Left lobe of liver (tissue), 2 donors: Measurements from ENCODE around the gene CTSL. TPM values are rescaled to one million over a fixed set of nuclear protein-coding genes. Genes with fewer than 3 reads are reported as not detected.
A peak's percentile ranks its signal among the peaks of the same experiment; 100 is the strongest.
"Not testable (repeated sequence)": the region's sequence is repeated elsewhere in the genome, so short reads cannot be mapped to it uniquely, and the experiment has no call there.

Experiments used
- ATAC-seq: fragments of 200-7000 bp; cut with Tn5 transposase; one replicate; pipeline ENCODE4 v1.9.1; 2020; ENCODE audit warnings: mild to moderate bottlenecking, moderate library complexity
- DNase-seq: peaks from one replicate; pipeline ENCODE4 v3.0.0-alpha.2; 2020; ENCODE audit warnings: low spot score
- total RNA-seq: library from RNA; stranded (reverse); gene quantifications from one replicate; pipeline ENCODE4 v1.2.1, GENCODE V29; 2021
- donor health status: DM: no; HTN: no; CAD: no; lungs with moderate emphysema.
- donor health status: DM: no; HTN: yes; CAD: no.

Gene CTSL
- total RNA-seq, 1 donor from 2014 or later, result 152 TPM

DNA sequence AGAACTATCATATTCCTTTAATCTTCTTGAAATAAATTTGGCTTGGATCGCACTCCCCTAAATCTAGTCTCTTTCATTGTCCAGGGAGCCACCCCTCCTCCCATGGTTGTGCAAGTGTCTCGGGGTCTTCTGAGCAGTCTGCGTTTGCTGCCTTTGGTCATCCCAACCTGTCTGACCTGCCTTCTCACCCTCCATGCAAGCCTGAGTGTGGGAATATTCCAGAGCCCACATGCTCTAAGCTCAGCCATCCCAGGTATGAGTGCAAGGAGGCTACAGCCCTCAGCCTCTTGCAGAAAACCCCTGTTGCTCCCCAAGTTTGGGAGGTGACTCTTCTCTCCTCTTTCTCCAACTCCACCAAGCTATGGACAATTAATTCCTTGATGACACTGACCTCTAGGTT, 7.7 kb upstream of the CTSL start:
- ATAC-seq (no peak), DNase-seq (no peak)

DNA sequence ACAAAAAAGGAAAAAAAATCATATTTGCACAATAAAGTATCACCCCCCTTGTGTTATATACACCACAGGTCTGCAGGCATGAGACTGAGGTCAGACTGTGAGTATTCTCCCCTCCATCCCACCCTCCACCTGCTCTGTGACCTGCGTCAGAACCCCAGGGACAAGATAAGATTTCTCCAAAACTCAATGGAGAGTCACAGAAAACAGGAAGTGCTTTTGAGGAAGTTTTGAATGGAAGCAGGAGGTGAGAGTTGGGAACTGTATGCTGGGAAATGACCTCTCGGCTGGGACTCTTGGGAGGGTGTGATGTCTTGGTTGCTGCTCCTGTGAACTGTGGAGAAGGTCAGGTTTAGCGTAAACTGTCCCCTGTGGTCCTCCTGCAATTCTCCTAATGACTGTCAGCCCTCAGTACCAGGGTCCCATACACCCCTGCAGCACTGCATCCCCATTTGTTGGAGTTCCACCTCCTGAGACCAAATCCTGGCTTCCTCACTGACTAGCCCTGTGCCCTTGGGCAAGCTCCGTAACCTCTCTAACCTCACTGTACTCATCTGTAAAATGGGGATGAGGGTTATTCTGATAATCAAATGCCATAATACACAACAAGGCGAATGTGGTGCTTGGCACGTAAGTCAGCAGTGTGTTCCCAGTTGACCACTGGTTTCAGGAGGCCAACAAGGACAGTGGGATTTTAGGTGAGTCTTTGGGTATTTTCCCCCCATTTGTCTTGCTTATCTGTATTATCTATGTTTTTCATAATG, 6.9 kb upstream of the CTSL start:
- DNase-seq (no peak), ATAC-seq (peak; percentile 50)

DNA sequence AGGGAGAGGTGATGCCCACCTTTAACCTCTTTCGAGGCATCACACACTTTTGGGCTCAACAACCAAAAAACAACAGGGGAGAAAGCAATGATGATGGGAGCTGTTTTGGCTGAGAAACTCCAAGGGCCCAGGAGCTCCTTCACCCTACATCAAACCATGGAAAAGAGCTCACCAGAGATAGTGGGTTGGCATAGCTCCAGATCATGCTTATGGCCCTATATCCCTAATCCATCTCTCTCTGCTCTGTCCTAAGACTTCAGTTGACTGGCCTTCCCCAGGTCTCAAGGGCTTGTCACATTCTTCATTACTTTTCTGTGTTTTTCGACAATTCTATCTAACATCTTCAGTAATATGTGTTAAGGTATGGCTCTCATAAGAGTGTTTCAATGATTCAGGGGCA, 5.7 kb upstream of the CTSL start:
- DNase-seq (no peak), ATAC-seq (no peak)

GRCh38 chr9:87722393-87723088, 3.4 kb upstream of the CTSL start:
- DNase-seq, result no peak
- no peak for ATAC-seq

- ATAC-seq (no peak), DNase-seq (no peak)
Observed at GRCh38 chr9:87725356-87725899, 491 bp upstream of the CTSL start.

GRCh38 chr9:87729246-87729645, 3.3 kb downstream of the CTSL start:
- DNase-seq (no peak), ATAC-seq (no peak)

GRCh38 chr9:87731321-87731720, 5.4 kb downstream of the CTSL start:
- DNase-seq (no peak), ATAC-seq (no peak)

DNA sequence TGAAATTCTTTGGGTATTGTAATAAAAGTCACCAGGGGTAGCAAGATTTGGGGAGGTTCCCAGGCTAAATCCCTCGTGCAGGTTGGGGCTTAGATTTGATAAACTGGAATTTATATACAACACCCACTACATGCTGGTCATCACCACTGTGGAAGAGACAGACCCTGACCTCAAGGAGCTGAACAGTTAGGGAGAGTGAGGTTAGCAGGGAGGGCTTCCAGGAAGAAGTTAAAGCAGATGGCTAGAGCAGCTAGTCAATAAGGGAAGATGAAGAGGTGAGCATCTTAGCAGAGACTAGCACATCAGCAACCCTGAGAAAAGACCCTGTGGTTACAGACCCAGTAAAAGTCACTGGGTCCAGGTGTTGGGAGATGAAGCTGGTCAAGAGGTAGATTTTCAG, 6.4 kb downstream of the CTSL start:
- ATAC-seq, result no peak

GRCh38 chr9:87732756-87733155, 6.8 kb downstream of the CTSL start:
- no peak for ATAC-seq

More for the DNA sequence above, 6.4 kb downstream of the CTSL start:
- no peak for DNase-seq

DNA sequence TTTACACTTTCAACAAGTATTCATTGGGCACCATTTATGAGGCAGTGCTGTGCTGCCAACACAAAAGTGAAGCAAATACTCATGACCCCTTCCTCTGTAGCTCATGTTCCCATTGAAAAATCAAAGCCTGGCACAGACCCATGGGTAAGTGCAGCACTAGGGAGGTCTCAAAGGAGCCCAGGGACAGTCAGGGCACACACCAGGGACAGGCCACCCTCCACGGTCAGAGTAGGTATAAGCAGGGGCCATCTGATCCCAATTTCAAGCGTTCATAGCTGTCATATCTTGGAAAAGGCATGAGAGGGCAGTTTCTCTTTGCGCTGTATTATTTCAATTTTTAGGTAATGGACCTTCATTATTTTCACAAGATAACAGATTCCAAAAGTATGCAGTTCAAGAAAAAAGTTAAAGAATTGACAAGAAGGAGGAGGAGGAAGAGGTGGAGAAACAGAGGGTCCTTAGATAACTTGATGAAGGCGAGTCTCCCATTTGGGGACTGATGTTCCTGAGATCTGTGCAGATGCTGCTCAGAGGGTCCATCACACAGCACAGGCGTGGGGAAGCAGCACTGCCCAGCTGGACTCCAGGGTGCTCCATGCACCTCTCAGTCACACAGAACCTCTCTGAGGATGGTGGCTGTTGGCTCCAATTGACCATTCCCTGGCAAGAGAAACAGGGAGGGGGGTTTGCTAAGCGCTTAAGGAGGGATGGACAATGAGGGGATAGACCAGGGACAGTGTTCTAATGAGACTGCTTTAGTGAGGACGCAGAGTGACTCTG, 7.5 kb downstream of the CTSL start:
- no peak for DNase-seq
- ATAC-seq, result no peak

More at GRCh38 chr9:87732756-87733155, 6.8 kb downstream of the CTSL start:
- no peak for DNase-seq

DNA sequence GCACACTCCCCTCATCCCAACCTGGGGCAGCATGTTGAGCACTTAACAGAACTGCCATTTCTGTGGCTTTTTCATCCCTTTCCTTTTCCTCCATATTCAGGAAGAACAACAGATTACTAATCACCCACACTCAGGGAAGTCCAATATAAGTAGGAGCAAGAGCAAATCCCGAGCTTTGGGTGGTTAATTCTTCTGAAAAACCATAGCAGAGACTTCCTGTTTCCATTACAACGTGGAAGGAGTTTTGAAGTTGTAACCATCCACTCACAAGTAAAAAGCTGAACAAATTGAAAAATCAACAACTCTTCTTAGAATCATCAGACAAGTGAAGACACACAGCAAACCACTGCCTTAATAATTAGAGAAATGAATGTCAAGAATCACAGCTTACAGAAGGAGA, 8.2 kb downstream of the CTSL start:
- DNase-seq (no peak), ATAC-seq (no peak)

GRCh38 chr9:87739546-87739945, 13.6 kb downstream of the CTSL start:
- DNase-seq (no peak), ATAC-seq (no peak)

- no peak for DNase-seq
- ATAC-seq, result no peak
Observed at GRCh38 chr9:87740209-87740608, 14.3 kb downstream of the CTSL start.

DNA sequence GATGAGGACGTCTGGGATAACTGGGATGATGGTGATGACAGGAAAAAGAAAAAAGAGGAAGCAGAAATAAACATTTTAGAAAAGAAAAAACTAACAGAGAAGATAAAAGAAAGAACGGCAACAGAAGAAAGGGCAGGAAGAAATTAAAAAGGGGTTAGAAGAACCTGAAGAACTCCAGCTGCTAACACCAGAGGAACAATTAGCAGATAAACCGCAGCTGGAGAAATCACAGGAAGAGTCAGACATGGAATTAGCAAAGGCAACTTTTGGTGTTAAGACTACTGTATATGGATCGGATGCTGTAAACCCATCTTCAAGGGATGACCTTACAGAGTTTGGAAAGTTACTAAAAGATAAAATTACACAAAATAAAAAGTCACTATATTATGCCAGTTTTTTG, 15.4 kb downstream of the CTSL start:
- ATAC-seq (no peak), DNase-seq (no peak)

GRCh38 chr9:87741891-87742290, 16.0 kb downstream of the CTSL start:
- no peak for ATAC-seq
- DNase-seq, result no peak

- ATAC-seq, result no peak
- DNase-seq, result no peak
Observed at GRCh38 chr9:87742813-87743428, 17.0 kb downstream of the CTSL start.

DNA sequence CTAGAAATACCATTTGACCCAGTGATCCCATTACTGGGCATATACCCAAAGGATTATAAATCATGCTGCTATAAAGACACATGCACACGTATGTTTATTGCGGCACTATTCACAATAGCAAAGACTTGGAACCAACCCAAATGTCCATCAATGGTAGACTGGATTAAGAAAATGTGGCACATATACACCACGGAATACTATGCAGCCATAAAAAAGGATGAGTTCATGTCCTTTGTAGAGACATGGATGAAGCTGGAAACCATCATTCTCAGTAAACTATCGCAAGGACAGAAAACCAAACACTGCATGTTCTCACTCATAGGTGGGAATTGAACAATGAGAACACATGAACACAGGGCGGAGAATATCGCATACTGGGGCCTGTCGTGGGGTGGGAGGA, 18.3 kb downstream of the CTSL start:
- ATAC-seq, DNase-seq: not testable (repeated sequence)

DNA sequence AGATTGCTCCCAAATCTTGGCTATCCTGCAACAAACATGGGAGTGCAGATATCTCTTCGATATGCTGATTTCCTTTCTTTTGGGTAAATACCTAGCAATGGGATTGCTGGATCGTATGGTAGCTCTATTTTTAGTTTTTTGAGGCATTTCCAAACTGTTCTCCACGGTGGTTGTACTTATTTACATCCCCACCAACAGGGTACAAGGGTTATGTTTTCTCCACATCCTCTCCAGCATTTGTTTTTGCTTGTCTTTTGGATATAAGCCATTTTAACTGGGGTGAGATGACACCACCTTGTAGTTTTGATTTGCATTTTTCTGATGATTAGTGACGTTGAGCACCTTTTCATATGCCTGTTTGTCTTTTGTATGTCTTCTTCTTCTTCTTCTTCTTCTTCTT, 20.3 kb downstream of the CTSL start:
- peak; percentile 80 for ATAC-seq
- DNase-seq, result no peak

- ATAC-seq (no peak), DNase-seq (no peak)
Observed at GRCh38 chr9:87748881-87749280, 23.0 kb downstream of the CTSL start.

GRCh38 chr9:87749335-87750035, 23.6 kb downstream of the CTSL start:
- DNase-seq (no peak), ATAC-seq (no peak)
